Mucosa of rectum (tissue), 2 donors: ENCODE results near the gene KRT6C.
"Not testable (repeated sequence)": the region's sequence is repeated elsewhere in the genome, so short reads cannot be mapped to it uniquely, and the experiment has no call there.

Experiments
- H3K27ac ChIP-seq, 2 donors: one replicate each; pipeline ENCODE4 v1.7.0; 2013; ENCODE audit warnings: inconsistent platforms in 2 of 2, low read depth in 2 of 2, low read length in 2 of 2
- H3K27me3 ChIP-seq, 2 donors: one replicate each; pipeline ENCODE4 v1.7.0; 2013; ENCODE audit warnings: low read length in 2 of 2; ENCODE audit not compliant: control insufficient read depth in 2 of 2, insufficient read depth in 2 of 2
- H3K36me3 ChIP-seq, 2 donors: one replicate each; pipeline ENCODE4 v1.7.0; 2013; ENCODE audit warnings: low read length in 2 of 2; ENCODE audit not compliant: control insufficient read depth in 2 of 2, insufficient read depth in 2 of 2
- H3K4me1 ChIP-seq, 2 donors: one replicate each; pipeline ENCODE4 v1.7.0; 2013; ENCODE audit warnings: low read length in 2 of 2, mild to moderate bottlenecking in 1 of 2; ENCODE audit not compliant: control insufficient read depth in 2 of 2, insufficient read depth in 2 of 2
- H3K4me3 ChIP-seq, 2 donors: one replicate each; pipeline ENCODE4 v1.7.0; 2013; ENCODE audit warnings: low read length in 2 of 2
- H3K9ac ChIP-seq, 2 donors: one replicate each; pipeline ENCODE4 v1.7.0; 2013; ENCODE audit warnings: low read length in 2 of 2, low read depth in 1 of 2, mild to moderate bottlenecking in 1 of 2
- H3K9me3 ChIP-seq, 2 donors: one replicate each; pipeline ENCODE4 v1.7.0; 2013; ENCODE audit warnings: low read length in 2 of 2; ENCODE audit not compliant: control insufficient read depth in 2 of 2
- donor health status: healthy.
- donor health status: Normal muscosa, but diverticular disease.

The KRT6C gene

GRCh38 chr12:52461693-52462092 is 11.9 kb downstream of the KRT6C start:
- Histone ChIP-seq H3K36me3 (no peaks in the 10 kb centered on the region), H3K4me1 (peaks cover 0 to 3% of the 10 kb centered on the region in 2 donors), H3K27me3 (no peaks in the 10 kb centered on the region), H3K9ac (no peak overlapping the region), H3K4me3 (no peak overlapping the region), H3K27ac (no peak overlapping the region), H3K9me3 (no peaks in the 10 kb centered on the region)

GRCh38 chr12:52458861-52459260 is 14.7 kb downstream of the KRT6C start:
- Histone ChIP-seq H3K36me3 (no peaks in the 10 kb centered on the region), H3K27ac (no peak overlapping the region), H3K4me3 (no peak overlapping the region), H3K9me3 (no peaks in the 10 kb centered on the region), H3K9ac (no peak overlapping the region), H3K27me3 (peaks cover 0 to 2% of the 10 kb centered on the region in 2 donors), H3K4me1 (peaks cover 0 to 9% of the 10 kb centered on the region in 2 donors)

GRCh38 chr12:52455821-52456220 is 17.8 kb downstream of the KRT6C start:
- H3K4me3 ChIP-seq: no peak overlapping the region
- peaks cover 0 to 8% of the 10 kb centered on the region in 2 donors for H3K4me1 ChIP-seq
- H3K36me3 ChIP-seq: no peaks in the 10 kb centered on the region
- peaks cover 0 to 2% of the 10 kb centered on the region in 2 donors for H3K27me3 ChIP-seq
- no peaks in the 10 kb centered on the region for H3K9me3 ChIP-seq
- H3K9ac ChIP-seq: no peak overlapping the region
- no peak overlapping the region for H3K27ac ChIP-seq

- peaks cover 0 to 8% of the 10 kb centered on the region in 2 donors for H3K4me1 ChIP-seq
- H3K27me3 ChIP-seq: peaks cover 0 to 2% of the 10 kb centered on the region in 2 donors
- peak overlapping the region in 1 of 2 donors; percentile 37 for H3K27ac ChIP-seq
- no peak overlapping the region for H3K4me3 ChIP-seq
- H3K9ac ChIP-seq: peak overlapping the region in 1 of 2 donors; percentile 17
- H3K36me3 ChIP-seq: no peaks in the 10 kb centered on the region
- H3K9me3 ChIP-seq: no peaks in the 10 kb centered on the region
Observed at GRCh38 chr12:52454411-52455201, 19.0 kb downstream of the KRT6C start.

- H3K27ac ChIP-seq: no peak within 1 kb of the TSS
Observed at GRCh38 chr12:52452101-52452500, 21.5 kb downstream of the KRT6C start, which contains the start of gene KRT6B. Gene KRT6B (minus strand): TSS chr12:52452146. CDS start chr12:52452078, 68 bp downstream.

GRCh38 chr12:52448228-52448627 is 25.4 kb downstream of the KRT6C start:
- H3K4me1 ChIP-seq: peaks cover 0 to 3% of the 10 kb centered on the region in 2 donors
- H3K27me3 ChIP-seq: no peaks in the 10 kb centered on the region
- no peak overlapping the region for H3K9ac ChIP-seq
- no peak overlapping the region for H3K4me3 ChIP-seq
- H3K27ac ChIP-seq: no peak overlapping the region
- H3K9me3 ChIP-seq: no peaks in the 10 kb centered on the region
- H3K36me3 ChIP-seq: no peaks in the 10 kb centered on the region

More at GRCh38 chr12:52452101-52452500, 21.5 kb downstream of the KRT6C start, which contains the start of gene KRT6B:
- no peak within 1 kb of the TSS for H3K4me3 ChIP-seq
- H3K9me3 ChIP-seq: no peaks in the 10 kb centered on the region
- no peak within 1 kb of the TSS for H3K9ac ChIP-seq
- peaks cover 0 to 2% of the 10 kb centered on the region in 2 donors for H3K27me3 ChIP-seq
- H3K36me3 ChIP-seq: no peaks in the 10 kb centered on the region
- peaks cover 0 to 8% of the 10 kb centered on the region in 2 donors for H3K4me1 ChIP-seq

GRCh38 chr12:52447196-52447595 is 26.4 kb downstream of the KRT6C start:
- H3K9ac ChIP-seq, H3K4me1 ChIP-seq, H3K9me3 ChIP-seq, H3K27ac ChIP-seq, H3K27me3 ChIP-seq, H3K36me3 ChIP-seq, H3K4me3 ChIP-seq: not testable (repeated sequence)

GRCh38 chr12:52446367-52447045 is 27.1 kb downstream of the KRT6C start:
- H3K4me3 ChIP-seq: no peak overlapping the region
- no peaks in the 10 kb centered on the region for H3K36me3 ChIP-seq
- H3K4me1 ChIP-seq: peaks cover 0 to 3% of the 10 kb centered on the region in 2 donors
- H3K27me3 ChIP-seq: no peaks in the 10 kb centered on the region
- no peaks in the 10 kb centered on the region for H3K9me3 ChIP-seq
- no peak overlapping the region for H3K9ac ChIP-seq
- no peak overlapping the region for H3K27ac ChIP-seq

- Histone ChIP-seq H3K36me3 (no peaks in the 10 kb centered on the region), H3K27ac (no peak overlapping the region), H3K9ac (no peak overlapping the region), H3K9me3 (no peaks in the 10 kb centered on the region), H3K4me1 (peaks cover 0 to 3% of the 10 kb centered on the region in 2 donors), H3K27me3 (no peaks in the 10 kb centered on the region), H3K4me3 (no peak overlapping the region)
Observed at GRCh38 chr12:52445876-52446275, 27.7 kb downstream of the KRT6C start.
